Neural crest cell (in vitro differentiated cells): ENCODE measurements around the gene IL10RA. TPM values are rescaled to one million over a fixed set of nuclear protein-coding genes. Genes with fewer than 3 reads are reported as not detected.

Source experiments
- DNase-seq: peaks from one replicate; pipeline ENCODE4 v3.0.0; 2021; ENCODE audit warnings: low read depth, mixed read lengths, low spot score
- H3K27ac Mint-ChIP-seq: one replicate; pipeline ENCODE4 v1.8.0; 2021; ENCODE audit warnings: mild to moderate bottlenecking, mixed read lengths; ENCODE audit not compliant: unreplicated experiment
- H3K27me3 Mint-ChIP-seq: 2 replicates; pipeline ENCODE4 v1.8.0; 2021; ENCODE audit warnings: low read depth, mild to moderate bottlenecking, mixed read lengths
- H3K36me3 Mint-ChIP-seq: 2 replicates; pipeline ENCODE4 v1.8.0; 2021; ENCODE audit warnings: low read depth, mild to moderate bottlenecking, mixed read lengths
- H3K4me1 Mint-ChIP-seq: 2 replicates; pipeline ENCODE4 v1.8.0; 2021; ENCODE audit warnings: mixed read lengths
- H3K4me3 Mint-ChIP-seq: one replicate; pipeline ENCODE4 v1.8.0; 2021; ENCODE audit warnings: mild to moderate bottlenecking, mixed read lengths
- H3K9me3 Mint-ChIP-seq: 2 replicates; pipeline ENCODE4 v1.8.0; 2021; ENCODE audit warnings: mixed read lengths
- total RNA-seq: library from RNA; stranded (reverse); gene quantifications from 2 replicates; pipeline ENCODE4 v1.2.1, GENCODE V29; 2021
- TF ChIP-seq, protein P1 (sequence below): fragments of 200-600 bp; sonication (generic); conservative IDR thresholded peaks from 2 replicates; pipeline ENCODE4 v1.5.0; 2021; ENCODE audit warnings: antibody characterized with exemption, mild to moderate bottlenecking

IL10RA gene
- total RNA-seq, 1 donor from 2014 or later: 0.37 TPM

DNA sequence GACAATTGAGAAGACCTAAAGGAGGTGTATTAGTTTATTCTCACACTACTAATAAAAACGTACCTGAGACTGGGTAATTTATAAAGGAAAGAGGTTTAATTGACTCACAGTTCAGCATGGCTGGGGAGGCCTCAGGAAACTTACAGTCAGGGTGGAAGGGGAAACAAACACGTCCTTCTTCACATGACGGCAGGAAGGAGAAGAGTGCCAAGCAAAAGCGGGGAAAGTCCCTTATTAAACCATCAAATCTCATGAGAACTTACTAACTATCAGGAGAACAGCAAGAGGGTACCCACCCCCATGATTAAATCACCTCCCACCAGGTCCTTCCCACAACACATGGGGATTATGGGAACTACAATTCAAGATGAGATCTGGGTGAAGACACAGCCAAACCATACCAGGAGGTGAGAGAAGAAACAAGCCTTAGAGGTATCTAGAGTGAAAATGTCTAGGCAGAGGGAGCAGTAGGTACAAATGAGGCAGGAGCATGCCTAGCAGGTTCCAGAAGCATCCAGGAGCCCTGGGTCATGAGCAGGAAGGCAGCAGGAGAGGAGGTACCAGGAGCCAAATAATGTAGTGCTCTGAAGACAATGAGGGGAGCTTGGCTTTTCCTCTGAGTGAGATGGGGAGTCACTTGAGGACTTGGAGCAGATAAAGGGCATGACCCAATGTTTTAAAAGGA lies 31.6 kb downstream of the IL10RA start:
- Mint-ChIP-seq H3K36me3 (peaks cover 2% of the 10 kb centered on the region), H3K27me3 (peaks cover 22% of the 10 kb centered on the region), H3K4me3 (no peak overlapping the region), H3K27ac (no peak overlapping the region), H3K4me1 (no peaks in the 10 kb centered on the region), H3K9me3 (peaks cover 13% of the 10 kb centered on the region)
- no peak for DNase-seq
- TF ChIP-seq, protein P1, sequence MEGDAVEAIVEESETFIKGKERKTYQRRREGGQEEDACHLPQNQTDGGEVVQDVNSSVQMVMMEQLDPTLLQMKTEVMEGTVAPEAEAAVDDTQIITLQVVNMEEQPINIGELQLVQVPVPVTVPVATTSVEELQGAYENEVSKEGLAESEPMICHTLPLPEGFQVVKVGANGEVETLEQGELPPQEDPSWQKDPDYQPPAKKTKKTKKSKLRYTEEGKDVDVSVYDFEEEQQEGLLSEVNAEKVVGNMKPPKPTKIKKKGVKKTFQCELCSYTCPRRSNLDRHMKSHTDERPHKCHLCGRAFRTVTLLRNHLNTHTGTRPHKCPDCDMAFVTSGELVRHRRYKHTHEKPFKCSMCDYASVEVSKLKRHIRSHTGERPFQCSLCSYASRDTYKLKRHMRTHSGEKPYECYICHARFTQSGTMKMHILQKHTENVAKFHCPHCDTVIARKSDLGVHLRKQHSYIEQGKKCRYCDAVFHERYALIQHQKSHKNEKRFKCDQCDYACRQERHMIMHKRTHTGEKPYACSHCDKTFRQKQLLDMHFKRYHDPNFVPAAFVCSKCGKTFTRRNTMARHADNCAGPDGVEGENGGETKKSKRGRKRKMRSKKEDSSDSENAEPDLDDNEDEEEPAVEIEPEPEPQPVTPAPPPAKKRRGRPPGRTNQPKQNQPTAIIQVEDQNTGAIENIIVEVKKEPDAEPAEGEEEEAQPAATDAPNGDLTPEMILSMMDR: no peak

GRCh38 chr11:118018401-118018800 lies 32.2 kb downstream of the IL10RA start:
- H3K27me3 Mint-ChIP-seq: peaks cover 22% of the 10 kb centered on the region
- H3K4me3 Mint-ChIP-seq: no peak overlapping the region
- H3K27ac Mint-ChIP-seq: no peak overlapping the region
- no peak for DNase-seq
- peaks cover 2% of the 10 kb centered on the region for H3K36me3 Mint-ChIP-seq
- TF ChIP-seq, protein P1: no peak
- H3K9me3 Mint-ChIP-seq: peaks cover 13% of the 10 kb centered on the region
- no peaks in the 10 kb centered on the region for H3K4me1 Mint-ChIP-seq

DNA sequence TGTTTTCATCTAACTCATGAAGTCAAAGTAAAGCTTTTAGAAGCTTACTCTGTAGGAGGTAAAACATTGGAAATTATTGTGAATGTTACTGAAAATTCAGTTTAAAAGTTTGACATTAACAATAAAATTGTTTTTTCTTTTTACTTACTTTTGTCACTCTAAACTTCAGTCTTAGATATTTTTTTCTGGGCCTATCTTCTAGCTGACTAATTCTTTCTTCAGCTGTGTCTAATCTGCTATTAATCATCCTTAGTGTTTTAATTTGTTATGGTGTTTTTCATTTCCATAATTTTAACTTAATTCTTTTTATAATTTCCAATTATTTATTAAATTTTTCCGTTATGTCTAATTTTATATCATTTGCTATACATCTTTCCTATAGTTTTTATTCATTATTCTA lies 35.0 kb downstream of the IL10RA start:
- Mint-ChIP-seq H3K27ac (no peak overlapping the region), H3K9me3 (peaks cover 12% of the 10 kb centered on the region), H3K36me3 (peaks cover 2% of the 10 kb centered on the region), H3K27me3 (peaks cover 22% of the 10 kb centered on the region), H3K4me1 (no peaks in the 10 kb centered on the region), H3K4me3 (no peak overlapping the region)
- TF ChIP-seq, protein P1: no peak
- DNase-seq: no peak

- Mint-ChIP-seq H3K4me1 (no peaks in the 10 kb centered on the region), H3K27me3 (peaks cover 7% of the 10 kb centered on the region), H3K27ac (peak overlapping the region; percentile 40), H3K36me3 (no peaks in the 10 kb centered on the region), H3K9me3 (peaks cover 3% of the 10 kb centered on the region), H3K4me3 (no peak overlapping the region)
- TF ChIP-seq, protein P1: no peak
- DNase-seq: no peak
Measured at GRCh38 chr11:118027694-118028093, 41.5 kb downstream of the IL10RA start.

GRCh38 chr11:118028626-118029025 lies 42.4 kb downstream of the IL10RA start:
- Mint-ChIP-seq H3K4me3 (no peak overlapping the region), H3K27me3 (peaks cover 7% of the 10 kb centered on the region), H3K27ac (no peak overlapping the region), H3K36me3 (no peaks in the 10 kb centered on the region), H3K9me3 (peaks cover 3% of the 10 kb centered on the region), H3K4me1 (no peaks in the 10 kb centered on the region)
- DNase-seq: no peak
- TF ChIP-seq, protein P1: no peak
